Psoas muscle (tissue), 8 donors: Measurements from ENCODE around the gene BIVM. TPM values are rescaled to one million over a fixed set of nuclear protein-coding genes. Genes with fewer than 3 reads are reported as not detected.

ENCODE experiments used
- ATAC-seq, 4 donors: fragments of 200-7000 bp; cut with Tn5 transposase; one replicate each; pipeline ENCODE4 v1.9.1; 2020; ENCODE audit warnings: moderate library complexity in 3 of 4, mild to moderate bottlenecking in 2 of 4
- DNase-seq, 2 donors: peaks; one replicate each; pipeline ENCODE4 v3.0.0-alpha.2; 2020
- H3K27ac ChIP-seq: fragments of 200-600 bp; one replicate; pipeline ENCODE4 v1.8.0; 2022
- H3K27me3 ChIP-seq, 3 donors: fragments of 200-600 bp in 1 of 3; one replicate each; pipeline versions ENCODE4 v1.6.1 to v1.8.0; 2013 to 2022; ENCODE audit warnings: low read length in 2 of 3, mild to moderate bottlenecking in 2 of 3, moderate library complexity in 1 of 3; ENCODE audit not compliant: insufficient read depth in 3 of 3
- H3K36me3 ChIP-seq, 2 donors: fragments of 200-600 bp in 1 of 2; one replicate each; pipeline versions ENCODE4 v1.6.1 to v1.8.0; 2013 to 2022; ENCODE audit warnings: low read depth in 1 of 2, mild to moderate bottlenecking in 1 of 2, moderate library complexity in 1 of 2; ENCODE audit not compliant: insufficient read depth in 1 of 2
- H3K4me1 ChIP-seq: fragments of 200-600 bp; one replicate; pipeline ENCODE4 v1.8.0; 2022
- H3K4me3 ChIP-seq: fragments of 200-600 bp; one replicate; pipeline ENCODE4 v1.8.0; 2022; ENCODE audit warnings: mild to moderate bottlenecking
- H3K9me3 ChIP-seq: fragments of 200-600 bp; one replicate; pipeline ENCODE4 v1.8.0; 2022
- WGBS, 3 donors: extraction: QIAGEN DNeasy Blood & Tissue Kit; methylation state at CpG; one replicate each; pipeline versions ENCODE4 v1.1.6 to v1.1.7; 2013; 5-methylcytosine and 5-hydroxymethylcytosine counted together
- intact Hi-C, 2 donors: fragments of 100-400 bp; cut with DNase I; formaldehyde crosslinking; loops; one replicate each; pipeline versions ENCODE4 v1.11.0 to v1.14.2; 2022
- polyA plus RNA-seq, 3 donors: library from polyadenylated mRNA; stranded (reverse); fragments of 200-250 nt; gene quantifications; one replicate each; pipeline ENCODE4 v1.2.3, GENCODE V29; 2013
- total RNA-seq, 4 donors: library from RNA; stranded (reverse); fragmentation: NEBNext Ultra II Directional in 2 of 4; extraction: Animal tissue kit (Norgen Biotek cat#: 25700) in 2 of 4; gene quantifications; one replicate each; pipeline versions ENCODE4 v1.2.1 to v1.2.4, GENCODE V29; 2021 to 2023
- TF ChIP-seq, protein P1 (sequence below): fragments of 200-600 bp; IDR thresholded peaks from one replicate; pipeline ENCODE4 v1.8.0; 2022; ENCODE audit warnings: antibody characterized with exemption
- donor health status: healthy with polysubstance abuse.
- donor health status: DM: no; HTN: no; CAD: no; lungs with moderate emphysema.
- donor health status: Bipolar disorder and iron deficiency.
- donor health status: healthy.
- donor health status: DM: yes; HTN: yes; CAD: no.
- donor health status: DM: no; HTN: no; CAD: no.
- donor health status: DM: no; HTN: no; CAD: no.
- donor health status: DM: yes; HTN: yes; CAD: no.

The BIVM gene
- total and polyA plus RNA-seq, 7 donors, result 7.9 to 24.6 (median 17.2) TPM

DNA sequence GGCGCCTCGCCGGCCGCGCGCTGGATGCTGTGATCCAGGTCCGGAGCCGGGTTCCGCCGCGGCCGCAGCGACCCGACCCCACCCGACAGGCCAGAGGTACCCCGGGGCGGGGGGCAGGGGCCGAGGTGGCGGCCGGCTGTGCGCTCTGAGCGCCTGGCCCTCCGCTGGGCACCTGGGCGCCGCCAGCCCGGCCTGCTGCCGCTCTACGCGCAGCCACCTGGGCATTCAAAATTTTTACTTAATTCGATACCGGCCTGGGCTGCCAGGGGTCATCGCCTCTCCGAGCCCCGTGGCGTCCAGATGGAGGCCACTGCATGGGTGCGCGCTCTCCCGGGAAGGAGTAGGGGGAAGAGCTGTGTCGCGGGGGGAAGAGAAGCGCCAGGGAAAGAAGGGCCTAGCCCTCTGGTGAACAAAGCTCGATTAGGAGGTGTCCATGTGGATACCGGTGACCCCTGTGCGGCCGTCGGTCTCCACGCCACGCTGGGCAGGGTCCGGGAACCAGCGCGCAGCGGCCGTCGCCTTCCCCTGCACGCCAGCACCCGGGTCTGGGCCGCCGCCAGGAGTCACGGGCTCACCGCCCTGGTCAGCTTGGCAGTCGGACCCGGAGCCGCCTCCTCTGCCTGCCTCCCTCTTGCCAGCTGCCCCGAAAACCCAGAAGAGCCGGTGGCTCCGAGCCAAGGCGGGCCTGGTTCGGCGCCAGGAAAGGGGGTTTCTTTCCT is 666 bp downstream of the BIVM start:
- TF ChIP-seq, protein P1, sequence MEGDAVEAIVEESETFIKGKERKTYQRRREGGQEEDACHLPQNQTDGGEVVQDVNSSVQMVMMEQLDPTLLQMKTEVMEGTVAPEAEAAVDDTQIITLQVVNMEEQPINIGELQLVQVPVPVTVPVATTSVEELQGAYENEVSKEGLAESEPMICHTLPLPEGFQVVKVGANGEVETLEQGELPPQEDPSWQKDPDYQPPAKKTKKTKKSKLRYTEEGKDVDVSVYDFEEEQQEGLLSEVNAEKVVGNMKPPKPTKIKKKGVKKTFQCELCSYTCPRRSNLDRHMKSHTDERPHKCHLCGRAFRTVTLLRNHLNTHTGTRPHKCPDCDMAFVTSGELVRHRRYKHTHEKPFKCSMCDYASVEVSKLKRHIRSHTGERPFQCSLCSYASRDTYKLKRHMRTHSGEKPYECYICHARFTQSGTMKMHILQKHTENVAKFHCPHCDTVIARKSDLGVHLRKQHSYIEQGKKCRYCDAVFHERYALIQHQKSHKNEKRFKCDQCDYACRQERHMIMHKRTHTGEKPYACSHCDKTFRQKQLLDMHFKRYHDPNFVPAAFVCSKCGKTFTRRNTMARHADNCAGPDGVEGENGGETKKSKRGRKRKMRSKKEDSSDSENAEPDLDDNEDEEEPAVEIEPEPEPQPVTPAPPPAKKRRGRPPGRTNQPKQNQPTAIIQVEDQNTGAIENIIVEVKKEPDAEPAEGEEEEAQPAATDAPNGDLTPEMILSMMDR, result no peak
- intact Hi-C loops, result loop anchor here (1.0 to 5.0 kb wide), 4 partner anchors 26 to 202 kb away; partner anchors contain the start of genes ERCC5 (in 1 of the 2), TEX30 (in 1 of the 2) and TPP2 (in 1 of the 2)
- Histone ChIP-seq H3K36me3 (no peaks in the 10 kb centered on the region), H3K4me1 (peaks cover 30% of the 10 kb centered on the region), H3K27me3 (no peaks in the 10 kb centered on the region), H3K27ac (peak overlapping the region; percentile 96), H3K4me3 (peak overlapping the region; percentile 90), H3K9me3 (no peaks in the 10 kb centered on the region)
- DNase-seq, result peak in 1 of 2 donors; percentile 57
- 0 to 1% (median 1%) methylated on average over 63 to 69 of the region's 69 CpGs for WGBS, 3 donors
- ATAC-seq, result peak; percentile 28 to 43 (median 38)

DNA sequence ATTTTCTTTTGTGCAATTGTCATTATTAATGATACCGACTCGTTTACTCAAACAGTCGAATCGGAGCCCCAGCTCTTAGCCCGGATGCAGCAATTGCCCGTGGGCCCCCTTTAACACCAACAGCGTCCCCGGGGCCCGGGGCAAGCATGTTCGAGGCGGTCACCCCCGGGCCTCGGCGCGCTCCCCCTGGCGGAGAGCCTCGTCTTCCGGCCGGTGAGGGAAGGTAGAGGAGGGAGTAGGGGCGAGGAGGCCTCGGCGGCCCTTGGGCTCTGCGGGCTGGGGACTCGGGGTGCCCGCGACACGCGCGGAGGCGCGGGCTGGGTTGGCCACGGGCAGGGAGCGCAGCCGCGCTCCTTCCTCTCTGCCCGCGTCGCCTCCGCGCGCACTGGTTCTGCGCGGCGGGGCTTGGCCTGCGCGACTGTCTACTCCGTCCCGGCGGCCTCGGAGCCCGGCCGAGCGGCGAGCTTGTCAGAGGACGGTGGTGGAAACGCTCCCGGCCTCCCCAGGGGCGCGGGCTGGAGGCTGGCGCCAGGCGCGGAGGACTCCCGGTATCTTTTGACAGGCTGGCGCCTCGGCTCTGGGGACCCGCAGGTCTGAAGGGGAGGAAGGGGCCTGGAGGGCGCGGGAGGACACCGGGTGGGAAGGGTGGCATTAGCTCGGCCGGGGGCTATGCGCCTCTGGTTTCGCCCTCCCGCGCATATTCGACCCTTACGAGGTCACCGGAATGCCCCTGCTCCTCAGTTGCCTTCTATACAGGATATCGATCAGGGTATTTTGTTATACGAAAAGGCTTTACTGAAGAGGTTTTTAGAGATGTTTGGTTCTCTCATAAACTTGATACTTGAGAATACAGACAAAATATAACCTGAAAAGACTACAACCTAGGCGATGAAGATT is 1.5 kb downstream of the BIVM start:
- TF ChIP-seq, protein P1, result peak; percentile 79
- H3K27ac ChIP-seq, result peak overlapping the region; percentile 96
- peaks cover 0 to 2% of the 10 kb centered on the region in 2 donors for H3K36me3 ChIP-seq
- intact Hi-C loops, result loop anchor here (5.0 kb wide), 3 partner anchors 42 to 203 kb away; partner anchors contain the start of genes ERCC5 (in 1 of the 2) and TPP2 (in 1 of the 2)
- peak overlapping the region; percentile 90 for H3K4me3 ChIP-seq
- no peaks in the 10 kb centered on the region for H3K27me3 ChIP-seq
- peaks cover 30% of the 10 kb centered on the region for H3K4me1 ChIP-seq
- H3K9me3 ChIP-seq, result no peaks in the 10 kb centered on the region
- DNase-seq (peak; percentile 89 to 93), ATAC-seq (peak; percentile 82 to 87 (median 85))
- 1 to 2% (median 2%) methylated on average over 73 to 81 of the region's 81 CpGs for WGBS, 3 donors

DNA sequence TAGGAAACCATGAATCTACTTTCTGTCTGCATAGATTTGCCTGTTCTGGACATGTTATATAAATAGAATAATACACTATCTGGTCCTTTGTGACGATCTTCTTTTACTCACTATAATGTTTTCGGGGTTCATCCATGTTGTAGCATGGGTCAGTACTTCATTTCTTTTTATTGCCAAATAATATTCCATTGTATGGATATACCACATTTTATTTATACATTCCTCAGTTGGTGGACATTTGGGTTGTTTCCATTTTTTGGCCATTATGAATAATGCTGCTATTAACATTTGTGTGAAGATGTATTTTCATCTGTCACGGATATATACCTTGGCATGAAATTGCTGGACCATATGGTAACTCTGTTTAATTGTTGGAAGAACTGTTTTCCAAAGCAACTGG is 6.8 kb downstream of the BIVM start:
- no peaks in the 10 kb centered on the region for H3K27me3 ChIP-seq
- WGBS, 3 donors, result 94 to 100% (median 95%) methylated on average over 3 of the region's 3 CpGs
- intact Hi-C loops, result no loop called here
- H3K27ac ChIP-seq, result no peak overlapping the region
- peaks cover 3 to 18% of the 10 kb centered on the region in 2 donors for H3K36me3 ChIP-seq
- DNase-seq, result no peak
- H3K4me1 ChIP-seq, result peaks cover 47% of the 10 kb centered on the region
- H3K9me3 ChIP-seq, result peaks cover 7% of the 10 kb centered on the region
- no peak for ATAC-seq
- TF ChIP-seq, protein P1, result no peak
- no peak overlapping the region for H3K4me3 ChIP-seq

DNA sequence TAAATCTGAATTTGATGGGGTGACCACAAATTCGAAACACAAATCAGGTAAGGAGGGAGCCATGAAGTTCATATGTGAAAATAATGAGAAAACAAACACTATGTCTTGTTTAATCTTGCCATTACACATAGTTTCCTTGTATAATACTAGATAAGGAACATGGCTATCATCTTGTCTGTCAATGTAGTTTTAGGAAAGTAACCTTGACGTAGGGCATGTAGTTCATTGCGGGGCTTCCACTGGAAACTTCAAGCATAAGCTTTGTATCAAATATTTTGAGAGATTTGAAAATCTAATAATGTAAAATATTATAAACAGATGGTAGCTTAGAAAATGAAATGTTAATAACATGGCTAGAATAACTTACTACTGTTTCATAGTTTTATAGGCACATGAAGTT is 8.8 kb downstream of the BIVM start:
- no peak overlapping the region for H3K27ac ChIP-seq
- H3K4me3 ChIP-seq, result no peak overlapping the region
- WGBS, 3 donors, result 97 to 99% (median 97%) methylated on average over 3 of the region's 3 CpGs
- H3K9me3 ChIP-seq, result peaks cover 10% of the 10 kb centered on the region
- TF ChIP-seq, protein P1, result no peak
- peaks cover 32% of the 10 kb centered on the region for H3K4me1 ChIP-seq
- DNase-seq (no peak), ATAC-seq (no peak)
- H3K36me3 ChIP-seq, result peaks cover 3 to 22% of the 10 kb centered on the region in 2 donors
- intact Hi-C loops, result no loop called here
- no peaks in the 10 kb centered on the region for H3K27me3 ChIP-seq
